ENCODE results near the gene SPTBN1.
"Not testable (repeated sequence)": the region's sequence is repeated elsewhere in the genome, so short reads cannot be mapped to it uniquely, and the experiment has no call there.

The SPTBN1 gene

GRCh38 chr2:54503828-54504227 is 47.7 kb downstream of the SPTBN1 start:
- no peak for DNase-seq (ENCODE audit: low read depth)

DNA sequence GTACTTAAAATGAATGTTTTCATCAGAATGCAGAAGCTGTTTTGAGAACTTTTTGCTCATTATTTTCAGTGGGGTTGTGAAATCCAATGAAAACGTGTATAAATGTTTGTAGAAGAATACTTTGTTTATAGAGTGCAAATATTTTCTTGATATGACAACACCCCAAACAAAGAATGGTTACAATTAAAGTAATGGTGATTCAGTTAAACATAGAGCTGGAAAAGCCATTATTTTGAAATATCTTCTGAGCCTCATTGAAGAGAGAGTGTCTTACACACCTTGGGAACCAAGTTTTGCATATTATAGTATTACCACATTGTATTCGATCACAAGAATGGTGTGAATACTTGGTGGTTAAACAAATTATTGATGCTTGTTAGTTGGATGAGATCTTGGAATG is 48.7 kb downstream of the SPTBN1 start:
- peak; percentile 88 for DNase-seq (ENCODE audit: low read depth)

GRCh38 chr2:54508541-54508940 is 52.4 kb downstream of the SPTBN1 start:
- DNase-seq (ENCODE audit: low read depth): no peak

- DNase-seq (ENCODE audit: low read depth): not testable (repeated sequence)
Measured at GRCh38 chr2:54509043-54509442, 52.9 kb downstream of the SPTBN1 start.

DNA sequence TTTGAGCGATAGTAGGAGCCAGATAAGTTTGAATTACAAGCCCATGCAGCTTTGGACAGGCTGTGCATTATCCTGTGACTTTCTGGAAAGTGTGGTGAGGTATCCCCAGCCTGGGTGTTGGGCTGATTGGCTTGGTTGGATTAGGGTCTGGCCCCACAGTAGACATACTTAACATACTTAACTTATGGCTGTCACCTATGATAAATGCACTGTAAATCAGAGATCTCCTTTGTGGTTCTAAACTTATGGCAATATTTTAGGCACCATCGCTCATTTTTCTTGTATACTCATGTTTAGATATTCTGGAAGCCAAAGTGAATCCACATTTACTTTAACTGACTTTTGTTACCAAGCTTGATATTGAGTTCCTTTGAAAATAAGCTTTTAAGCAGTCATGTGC is 54.8 kb downstream of the SPTBN1 start:
- DNase-seq (ENCODE audit: low read depth): no peak

DNA sequence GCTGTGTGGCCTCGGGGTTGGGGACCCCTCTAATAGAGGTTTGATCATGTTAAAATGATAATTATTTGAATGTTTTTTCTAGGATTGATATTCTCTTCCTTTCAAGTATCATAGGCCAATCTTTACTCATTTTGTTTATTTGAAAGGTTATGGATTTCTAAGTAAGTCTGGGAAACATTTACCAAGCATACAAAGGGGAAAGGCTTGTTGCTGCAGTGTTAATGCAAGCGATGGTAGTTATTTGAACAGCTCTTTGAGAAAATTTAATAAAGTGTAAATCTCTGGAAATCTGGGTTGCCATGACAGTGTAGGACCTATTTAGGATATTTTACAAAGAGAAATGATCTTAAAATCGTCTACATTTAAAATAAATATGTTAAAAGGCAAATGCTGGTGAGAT is 56.1 kb downstream of the SPTBN1 start:
- no peak for DNase-seq (ENCODE audit: low read depth)

- no peak for DNase-seq (ENCODE audit: low read depth)
Measured at GRCh38 chr2:54512663-54513362, 56.7 kb downstream of the SPTBN1 start.

DNA sequence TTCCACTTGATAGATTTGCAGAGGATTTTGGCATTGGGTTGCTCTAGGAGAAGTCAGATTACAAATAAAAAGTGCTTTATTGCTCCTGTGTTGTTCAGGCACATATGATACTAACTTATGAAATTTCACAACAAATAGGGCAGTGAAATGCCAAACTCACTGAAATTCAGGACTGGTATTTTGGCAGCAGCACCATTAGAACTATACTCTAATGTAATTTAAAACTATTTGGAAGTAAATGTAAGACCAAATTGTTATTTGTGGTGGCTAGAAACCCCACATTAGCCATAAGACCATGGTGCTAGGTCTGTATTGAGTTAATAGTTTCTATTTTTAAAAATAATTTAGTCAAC is 57.2 kb downstream of the SPTBN1 start:
- DNase-seq (ENCODE audit: low read depth): no peak

DNA sequence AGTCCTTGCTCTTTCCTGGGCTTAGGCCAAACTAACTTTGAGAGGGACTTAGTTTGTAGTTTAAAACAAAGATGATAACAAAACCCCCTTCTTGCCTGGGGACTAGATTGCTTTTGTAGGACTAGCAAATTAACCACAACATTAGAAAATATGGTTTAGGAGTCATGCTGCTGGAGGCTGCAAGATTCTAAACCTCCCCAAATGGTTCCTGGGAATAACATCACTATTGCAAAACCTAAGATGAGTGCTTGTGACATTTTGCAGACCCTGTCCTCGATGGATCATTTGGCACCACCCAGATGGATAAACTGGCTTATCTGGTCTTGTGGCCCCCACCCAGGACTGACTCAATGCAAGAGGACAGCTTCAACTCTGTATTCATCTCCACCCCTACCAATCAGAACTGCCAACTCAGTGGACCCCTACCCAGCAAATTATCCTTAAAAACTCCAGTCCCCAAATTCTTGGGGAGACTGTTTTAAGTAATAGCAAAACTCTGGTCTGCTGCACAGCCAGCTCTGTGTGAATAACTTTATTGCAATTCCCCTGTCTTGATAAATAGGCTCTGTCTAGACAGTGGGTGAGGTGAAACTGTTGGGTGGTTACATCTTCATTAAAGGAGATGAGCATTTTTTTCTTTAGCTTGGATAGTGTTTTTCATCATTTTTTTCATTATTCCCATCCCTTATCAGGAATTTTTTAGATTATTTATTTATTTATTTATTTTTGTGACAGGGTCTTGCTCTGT is 58.9 kb downstream of the SPTBN1 start:
- DNase-seq (ENCODE audit: low read depth): no peak

DNA sequence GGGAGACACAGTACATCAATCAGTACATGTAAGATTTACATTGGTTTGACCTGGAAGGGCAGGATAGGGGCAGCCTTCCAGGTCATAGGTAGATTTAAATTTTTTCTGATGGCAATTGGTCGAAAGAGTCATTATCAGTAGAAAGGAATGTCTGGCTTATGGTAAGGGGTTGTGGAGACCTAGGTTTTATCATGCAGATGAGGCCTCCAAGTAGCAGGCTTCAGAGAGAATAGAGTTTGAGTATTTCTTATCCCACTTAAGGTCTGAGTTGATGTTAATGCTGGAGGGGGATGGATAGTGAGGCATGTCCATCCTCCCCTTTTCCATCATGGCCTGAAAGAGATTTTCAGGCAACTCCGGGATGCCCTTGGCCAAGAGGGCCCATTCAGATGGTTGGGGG is 60.7 kb downstream of the SPTBN1 start:
- no peak for DNase-seq (ENCODE audit: low read depth)

- DNase-seq (ENCODE audit: low read depth): not testable (repeated sequence)
Measured at GRCh38 chr2:54518016-54518415, 61.9 kb downstream of the SPTBN1 start.

- no peak for DNase-seq (ENCODE audit: low read depth)
Measured at GRCh38 chr2:54518430-54518829, 62.3 kb downstream of the SPTBN1 start.

DNA sequence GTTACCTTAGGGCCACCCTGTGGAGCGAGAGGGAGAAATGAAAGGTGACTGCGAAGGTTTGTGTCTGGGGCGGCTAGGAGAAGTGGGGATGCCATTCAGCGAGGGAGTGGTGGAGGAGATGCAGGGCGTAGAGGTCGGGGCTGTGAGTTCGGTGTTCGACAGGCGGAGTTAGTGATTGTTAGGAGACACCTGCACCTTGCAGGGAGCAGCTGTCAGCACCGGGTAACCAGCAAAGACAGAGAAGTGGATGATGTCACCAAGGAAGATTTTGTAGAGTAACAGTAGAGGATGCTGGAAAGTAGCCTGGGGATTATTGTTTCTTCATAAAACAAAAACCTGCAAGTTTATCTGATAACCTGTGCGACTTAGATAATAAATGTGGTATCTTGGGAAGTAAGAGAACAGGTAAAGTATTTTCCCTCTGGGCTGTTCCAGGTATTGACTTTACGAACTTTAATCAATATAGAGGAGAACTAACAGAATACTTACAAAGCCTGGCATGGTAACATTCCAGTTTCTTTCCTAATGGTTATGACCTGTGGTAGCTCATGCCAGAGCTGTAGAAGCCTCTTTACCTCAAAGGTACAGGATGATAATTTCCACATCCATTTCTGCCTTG is 63.8 kb downstream of the SPTBN1 start:
- DNase-seq (ENCODE audit: low read depth): no peak

DNA sequence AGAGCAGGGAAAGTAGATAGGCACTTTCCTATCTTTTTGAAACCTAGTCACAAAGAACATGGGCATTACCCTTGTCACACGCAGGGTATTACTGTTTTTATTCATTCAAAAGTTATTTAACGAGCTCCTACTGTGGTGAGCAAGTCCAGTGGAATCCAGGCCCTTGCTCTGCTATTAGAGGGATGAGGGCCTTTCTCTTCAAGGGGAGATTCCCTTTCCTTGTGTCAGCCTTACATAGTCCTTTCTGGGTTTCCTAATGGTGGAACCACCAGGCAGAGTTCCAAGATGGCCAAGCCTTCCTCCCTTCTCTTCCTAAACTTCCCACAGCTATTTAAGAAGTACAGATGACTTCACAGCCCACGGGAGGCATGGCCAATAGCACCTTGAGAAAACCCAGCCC is 64.6 kb downstream of the SPTBN1 start:
- DNase-seq (ENCODE audit: low read depth): peak; percentile 95

DNA sequence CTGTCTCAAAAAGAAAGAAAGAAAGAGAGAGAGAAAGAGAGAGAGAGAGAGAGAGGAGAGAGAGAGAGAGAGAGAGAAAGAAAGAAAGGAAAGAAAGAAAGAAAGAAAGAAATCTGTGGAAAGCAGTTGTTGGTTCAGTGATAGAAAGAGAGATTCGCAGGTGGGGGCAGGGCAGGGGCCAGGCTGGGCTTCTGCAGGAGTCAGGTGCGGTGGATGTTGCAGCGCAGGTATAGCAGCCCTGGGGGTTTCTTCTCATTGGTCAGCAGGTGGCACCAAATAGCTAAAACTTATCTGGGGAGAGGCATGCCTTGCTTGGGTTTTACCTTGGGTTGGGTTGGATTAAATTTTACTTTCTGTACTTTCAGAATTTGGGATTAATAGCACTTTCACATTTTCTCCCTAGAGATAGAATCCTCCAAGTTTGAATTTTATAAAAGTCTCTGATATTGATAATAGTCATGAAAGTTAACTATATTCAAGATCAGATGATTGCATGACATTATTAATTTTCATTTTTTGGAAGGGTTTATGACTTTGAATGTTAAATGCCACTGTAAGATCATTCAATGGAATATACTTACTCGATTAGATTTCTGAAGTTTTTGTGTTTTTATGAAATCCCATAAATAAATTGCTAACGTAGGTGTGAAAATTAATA is 66.6 kb downstream of the SPTBN1 start:
- DNase-seq (ENCODE audit: low read depth): no peak

GRCh38 chr2:54523324-54523959 is 67.3 kb downstream of the SPTBN1 start:
- no peak for DNase-seq (ENCODE audit: low read depth)

DNA sequence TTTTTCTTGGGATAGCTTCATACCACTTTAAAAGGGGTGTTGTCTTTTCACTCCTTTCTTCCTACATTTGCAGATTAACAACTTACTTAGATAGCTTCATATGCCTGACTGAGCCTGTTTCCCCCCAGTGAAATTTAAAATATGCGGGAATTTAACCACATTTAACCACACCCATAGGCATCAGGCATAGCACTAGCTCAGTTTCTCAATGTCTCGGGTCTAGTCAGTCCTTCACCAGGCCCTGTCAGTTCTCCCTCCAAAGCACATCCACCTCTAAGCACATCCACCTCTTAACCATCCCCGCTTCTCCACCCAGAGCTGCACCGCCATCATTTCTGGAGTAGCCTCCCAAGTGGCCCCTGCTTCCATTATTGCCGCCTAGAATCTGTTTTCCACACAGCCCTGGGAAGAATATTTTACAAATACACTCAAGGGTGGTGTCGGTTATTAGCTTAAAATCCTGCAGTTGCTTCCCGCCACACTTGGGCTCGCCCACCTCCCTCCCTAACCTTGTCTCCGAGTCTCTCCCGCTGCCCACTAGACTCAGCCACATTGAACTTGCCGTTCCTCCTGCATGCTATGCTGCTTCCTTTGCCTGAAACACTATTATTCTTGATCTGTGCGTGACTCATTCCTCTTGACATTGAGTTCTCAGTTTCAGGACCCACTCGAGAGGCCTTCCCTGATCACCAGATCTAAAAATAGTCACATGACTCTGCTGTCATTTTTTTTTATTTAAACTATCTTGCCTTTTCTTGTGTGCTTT is 68.3 kb downstream of the SPTBN1 start:
- DNase-seq (ENCODE audit: low read depth): peak; percentile 53

DNA sequence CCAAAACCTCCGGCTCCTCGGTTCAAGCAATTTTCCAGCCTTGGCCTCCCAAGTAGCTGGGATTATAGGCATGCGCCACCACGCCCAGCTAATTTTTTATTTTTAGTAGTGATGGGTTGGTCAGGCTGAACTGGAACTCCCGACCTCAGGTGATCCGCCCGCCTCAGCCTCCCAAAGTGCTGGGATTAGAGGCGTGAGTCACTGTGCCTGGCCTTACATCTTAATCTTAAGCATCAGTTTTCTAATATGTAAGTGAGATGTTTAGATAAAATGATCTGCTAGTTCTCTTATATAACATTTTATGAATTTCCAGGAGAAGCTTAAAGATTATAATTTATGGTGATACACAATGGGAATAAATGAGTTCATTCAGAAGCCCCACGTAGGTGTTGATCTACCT is 69.2 kb downstream of the SPTBN1 start:
- DNase-seq (ENCODE audit: low read depth): no peak

- no peak for DNase-seq (ENCODE audit: low read depth)
Measured at GRCh38 chr2:54526226-54526879, 70.2 kb downstream of the SPTBN1 start.

DNA sequence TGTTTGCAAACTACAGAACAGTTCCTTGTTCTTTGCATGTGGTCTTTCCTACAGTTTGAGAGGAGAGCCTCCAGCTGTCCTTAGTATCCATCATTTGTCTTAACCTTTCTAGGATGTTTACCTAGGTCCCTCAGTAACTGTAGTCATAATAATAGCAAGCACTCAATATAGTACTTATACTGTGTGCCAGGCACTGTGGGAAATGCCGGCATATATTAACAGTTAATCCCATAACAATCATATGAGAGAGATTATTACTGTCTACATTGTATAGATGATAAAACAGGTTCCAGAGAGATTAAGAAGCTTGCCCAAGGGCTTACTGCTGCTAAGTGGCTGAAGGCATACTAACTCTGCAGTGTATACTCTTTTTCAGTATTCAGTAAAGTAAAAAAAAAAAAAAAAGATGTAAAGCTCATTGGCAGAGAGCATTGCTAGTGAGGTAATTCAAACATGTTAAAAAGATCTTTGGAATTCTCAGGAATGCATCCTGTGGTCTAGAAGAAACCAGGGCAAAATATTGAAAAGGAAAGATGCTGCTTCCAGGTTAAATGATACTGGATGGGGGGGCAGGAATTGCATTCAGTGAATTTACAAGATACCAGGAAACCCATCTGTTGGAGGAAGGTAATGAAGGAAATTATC is 72.3 kb downstream of the SPTBN1 start:
- DNase-seq (ENCODE audit: low read depth): no peak

GRCh38 chr2:54529518-54529917 is 73.4 kb downstream of the SPTBN1 start:
- not testable (repeated sequence) for DNase-seq (ENCODE audit: low read depth)
